Hepatocyte (in vitro differentiated cells): ENCODE data around the gene TLR9.

ENCODE experiments used
- CTCF ChIP-seq: fragments of 200-600 bp; sonication (generic); IDR thresholded peaks from 2 replicates; pipeline ENCODE4 v1.5.1; 2016; ENCODE audit warnings: antibody characterized with exemption, mild to moderate bottlenecking; ENCODE audit not compliant: poor library complexity
- EZH2 ChIP-seq: fragments of 200-600 bp; sonication (generic); IDR thresholded peaks from 2 replicates; pipeline ENCODE4 v1.6.1; 2016; ENCODE audit warnings: antibody characterized with exemption, mild to moderate bottlenecking, borderline replicate concordance

GRCh38 chr3:52222319-52223221, 2.9 kb downstream of the TLR9 start:
- no peak for TF ChIP-seq CTCF
- TF ChIP-seq EZH2: no peak
